Measurements from ENCODE around the gene PNPLA5. TPM values are rescaled to one million over a fixed set of nuclear protein-coding genes. Genes with fewer than 3 reads are reported as not detected.
A peak's percentile ranks its signal among the peaks of the same experiment; 100 is the strongest.

The PNPLA5 gene
- total and polyA plus RNA-seq, 4 donors, result not detected

DNA sequence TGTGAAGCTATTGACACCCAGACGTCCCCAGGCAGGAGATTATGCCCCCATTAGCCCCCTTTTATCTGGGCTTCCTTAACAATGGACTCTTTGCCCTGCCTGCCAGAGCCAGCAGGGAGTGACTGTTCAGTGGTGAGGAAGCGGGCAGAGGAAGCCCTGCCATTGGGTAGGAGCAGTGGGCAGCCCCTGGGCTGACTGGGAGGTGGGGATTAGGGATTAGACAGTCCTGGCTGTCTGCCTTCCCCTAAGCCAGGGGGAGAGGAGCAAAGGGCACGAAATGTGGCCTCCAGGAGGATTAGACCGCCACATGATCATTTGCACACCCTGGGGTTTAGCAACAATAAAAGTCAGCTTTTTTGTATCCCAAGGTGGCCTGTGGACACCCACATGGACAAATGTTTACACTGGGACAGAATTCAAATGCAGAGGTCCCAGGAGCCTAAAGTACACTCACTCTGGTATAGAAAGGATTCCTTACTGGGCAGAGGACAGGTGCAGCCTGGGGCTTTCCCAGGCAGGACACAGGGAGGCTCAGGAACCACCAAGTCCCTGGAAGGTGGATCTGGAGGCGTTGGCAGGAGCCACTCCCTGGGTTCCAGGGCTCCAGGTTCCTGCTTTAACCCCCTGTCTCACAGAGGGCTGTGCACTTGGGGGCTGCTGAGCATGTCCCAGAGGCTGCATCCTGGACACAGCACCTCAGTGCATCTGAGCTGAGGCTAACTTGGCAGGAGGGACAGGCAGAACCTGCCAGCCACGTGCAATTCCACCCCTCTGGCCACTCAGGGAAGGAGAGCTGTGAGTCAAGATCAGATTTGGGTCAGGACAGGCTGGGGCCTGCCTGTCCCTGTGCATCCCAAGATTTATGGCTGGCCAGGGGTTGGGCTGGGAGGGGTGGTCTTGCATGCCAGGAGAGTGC lies 33.9 kb upstream of the PNPLA5 start (continued):
- TF ChIP-seq, protein P1, sequence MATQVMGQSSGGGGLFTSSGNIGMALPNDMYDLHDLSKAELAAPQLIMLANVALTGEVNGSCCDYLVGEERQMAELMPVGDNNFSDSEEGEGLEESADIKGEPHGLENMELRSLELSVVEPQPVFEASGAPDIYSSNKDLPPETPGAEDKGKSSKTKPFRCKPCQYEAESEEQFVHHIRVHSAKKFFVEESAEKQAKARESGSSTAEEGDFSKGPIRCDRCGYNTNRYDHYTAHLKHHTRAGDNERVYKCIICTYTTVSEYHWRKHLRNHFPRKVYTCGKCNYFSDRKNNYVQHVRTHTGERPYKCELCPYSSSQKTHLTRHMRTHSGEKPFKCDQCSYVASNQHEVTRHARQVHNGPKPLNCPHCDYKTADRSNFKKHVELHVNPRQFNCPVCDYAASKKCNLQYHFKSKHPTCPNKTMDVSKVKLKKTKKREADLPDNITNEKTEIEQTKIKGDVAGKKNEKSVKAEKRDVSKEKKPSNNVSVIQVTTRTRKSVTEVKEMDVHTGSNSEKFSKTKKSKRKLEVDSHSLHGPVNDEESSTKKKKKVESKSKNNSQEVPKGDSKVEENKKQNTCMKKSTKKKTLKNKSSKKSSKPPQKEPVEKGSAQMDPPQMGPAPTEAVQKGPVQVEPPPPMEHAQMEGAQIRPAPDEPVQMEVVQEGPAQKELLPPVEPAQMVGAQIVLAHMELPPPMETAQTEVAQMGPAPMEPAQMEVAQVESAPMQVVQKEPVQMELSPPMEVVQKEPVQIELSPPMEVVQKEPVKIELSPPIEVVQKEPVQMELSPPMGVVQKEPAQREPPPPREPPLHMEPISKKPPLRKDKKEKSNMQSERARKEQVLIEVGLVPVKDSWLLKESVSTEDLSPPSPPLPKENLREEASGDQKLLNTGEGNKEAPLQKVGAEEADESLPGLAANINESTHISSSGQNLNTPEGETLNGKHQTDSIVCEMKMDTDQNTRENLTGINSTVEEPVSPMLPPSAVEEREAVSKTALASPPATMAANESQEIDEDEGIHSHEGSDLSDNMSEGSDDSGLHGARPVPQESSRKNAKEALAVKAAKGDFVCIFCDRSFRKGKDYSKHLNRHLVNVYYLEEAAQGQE (IDR thresholded peaks at IDR 0.05), result peak; percentile 91
- TF ChIP-seq, protein P2, sequence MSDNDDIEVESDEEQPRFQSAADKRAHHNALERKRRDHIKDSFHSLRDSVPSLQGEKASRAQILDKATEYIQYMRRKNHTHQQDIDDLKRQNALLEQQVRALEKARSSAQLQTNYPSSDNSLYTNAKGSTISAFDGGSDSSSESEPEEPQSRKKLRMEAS (IDR thresholded peaks at IDR 0.05), result peak; percentile 97
- TF ChIP-seq, protein P3, sequence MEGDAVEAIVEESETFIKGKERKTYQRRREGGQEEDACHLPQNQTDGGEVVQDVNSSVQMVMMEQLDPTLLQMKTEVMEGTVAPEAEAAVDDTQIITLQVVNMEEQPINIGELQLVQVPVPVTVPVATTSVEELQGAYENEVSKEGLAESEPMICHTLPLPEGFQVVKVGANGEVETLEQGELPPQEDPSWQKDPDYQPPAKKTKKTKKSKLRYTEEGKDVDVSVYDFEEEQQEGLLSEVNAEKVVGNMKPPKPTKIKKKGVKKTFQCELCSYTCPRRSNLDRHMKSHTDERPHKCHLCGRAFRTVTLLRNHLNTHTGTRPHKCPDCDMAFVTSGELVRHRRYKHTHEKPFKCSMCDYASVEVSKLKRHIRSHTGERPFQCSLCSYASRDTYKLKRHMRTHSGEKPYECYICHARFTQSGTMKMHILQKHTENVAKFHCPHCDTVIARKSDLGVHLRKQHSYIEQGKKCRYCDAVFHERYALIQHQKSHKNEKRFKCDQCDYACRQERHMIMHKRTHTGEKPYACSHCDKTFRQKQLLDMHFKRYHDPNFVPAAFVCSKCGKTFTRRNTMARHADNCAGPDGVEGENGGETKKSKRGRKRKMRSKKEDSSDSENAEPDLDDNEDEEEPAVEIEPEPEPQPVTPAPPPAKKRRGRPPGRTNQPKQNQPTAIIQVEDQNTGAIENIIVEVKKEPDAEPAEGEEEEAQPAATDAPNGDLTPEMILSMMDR (IDR thresholded peaks at IDR 0.05; ENCODE audit: low read depth, low read length, missing input control), result no peak
- TF ChIP-seq TAF1 (conservative IDR thresholded peaks at IDR 0.05) (peak; percentile 80), FOXA2 (IDR thresholded peaks at IDR 0.05) (peak; percentile 73), YY1 (IDR thresholded peaks at IDR 0.05) (peak; percentile 95), SP1 (IDR thresholded peaks at IDR 0.05) (peak; percentile 92), FOXA1 (IDR thresholded peaks at IDR 0.05) (peak; percentile 92), RXRA (IDR thresholded peaks at IDR 0.05) (peak; percentile 84 to 98)
- TF ChIP-seq, protein P4, sequence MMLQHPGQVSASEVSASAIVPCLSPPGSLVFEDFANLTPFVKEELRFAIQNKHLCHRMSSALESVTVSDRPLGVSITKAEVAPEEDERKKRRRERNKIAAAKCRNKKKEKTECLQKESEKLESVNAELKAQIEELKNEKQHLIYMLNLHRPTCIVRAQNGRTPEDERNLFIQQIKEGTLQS (IDR thresholded peaks at IDR 0.05), result peak; percentile 26

DNA sequence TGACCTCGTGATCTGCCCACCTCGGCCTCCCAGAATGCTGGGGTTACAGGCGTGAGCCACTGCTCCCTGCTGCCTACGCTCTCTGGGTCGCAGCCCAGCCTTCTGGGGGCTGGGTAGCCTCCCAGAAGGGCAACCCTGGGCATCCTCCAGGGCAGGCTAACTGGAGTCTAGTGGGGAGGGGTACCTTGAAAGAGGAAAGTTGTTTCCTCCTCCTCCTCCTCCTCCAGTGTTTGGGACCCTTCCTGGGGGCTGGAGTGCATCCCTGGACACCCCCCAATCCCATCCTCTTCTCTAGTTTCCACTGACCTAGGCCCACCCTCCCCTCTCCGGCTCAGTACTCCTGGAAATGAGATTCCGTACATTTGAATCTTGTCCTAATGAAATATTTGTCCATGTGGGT lies 33.1 kb upstream of the PNPLA5 start:
- DNase-seq (ENCODE audit: low spot score), result no peak
- Histone ChIP-seq H3K9ac (ENCODE audit: low read depth in 1 of 2, low read length in 2 of 2) (peak overlapping the region; percentile 49 to 77), H3K4me3 (ENCODE audit: low read depth in 1 of 3, low read length in 3 of 3) (peak overlapping the region; percentile 46 to 85 (median 77)), H3K27ac (ENCODE audit: low read depth in 1 of 2, low read length in 2 of 2) (peak overlapping the region; percentile 94 to 95), H3K9me3 (ENCODE audit: control insufficient read depth in 4 of 4, low read length in 3 of 4) (no peaks in the 10 kb centered on the region), H3K27me3 (ENCODE audit: control insufficient read depth in 4 of 4, insufficient read depth in 4 of 4, low read length in 3 of 4) (no peaks in the 10 kb centered on the region), H3K4me1 (ENCODE audit: control insufficient read depth in 4 of 4, insufficient read depth in 4 of 4, low read length in 3 of 4) (peaks cover 11 to 48% (median 42%) of the 10 kb centered on the region in 4 donors), H3K36me3 (ENCODE audit: control insufficient read depth in 4 of 4, insufficient read depth in 3 of 4, low read depth in 1 of 4, low read length in 3 of 4) (peaks cover 0 to 5% (median 4%) of the 10 kb centered on the region in 4 donors)
- WGBS, result 31% methylated on average over 7 of the region's 7 CpGs
- TF ChIP-seq JUND (IDR thresholded peaks at IDR 0.05), result no peak
- no peak for TF ChIP-seq TAF1 (conservative IDR thresholded peaks at IDR 0.05)
- TF ChIP-seq, protein P5, sequence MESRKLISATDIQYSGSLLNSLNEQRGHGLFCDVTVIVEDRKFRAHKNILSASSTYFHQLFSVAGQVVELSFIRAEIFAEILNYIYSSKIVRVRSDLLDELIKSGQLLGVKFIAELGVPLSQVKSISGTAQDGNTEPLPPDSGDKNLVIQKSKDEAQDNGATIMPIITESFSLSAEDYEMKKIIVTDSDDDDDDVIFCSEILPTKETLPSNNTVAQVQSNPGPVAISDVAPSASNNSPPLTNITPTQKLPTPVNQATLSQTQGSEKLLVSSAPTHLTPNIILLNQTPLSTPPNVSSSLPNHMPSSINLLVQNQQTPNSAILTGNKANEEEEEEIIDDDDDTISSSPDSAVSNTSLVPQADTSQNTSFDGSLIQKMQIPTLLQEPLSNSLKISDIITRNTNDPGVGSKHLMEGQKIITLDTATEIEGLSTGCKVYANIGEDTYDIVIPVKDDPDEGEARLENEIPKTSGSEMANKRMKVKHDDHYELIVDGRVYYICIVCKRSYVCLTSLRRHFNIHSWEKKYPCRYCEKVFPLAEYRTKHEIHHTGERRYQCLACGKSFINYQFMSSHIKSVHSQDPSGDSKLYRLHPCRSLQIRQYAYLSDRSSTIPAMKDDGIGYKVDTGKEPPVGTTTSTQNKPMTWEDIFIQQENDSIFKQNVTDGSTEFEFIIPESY (IDR thresholded peaks at IDR 0.05), result no peak
- no peak for TF ChIP-seq HNF4A (conservative IDR thresholded peaks at IDR 0.05)
- TF ChIP-seq, protein P1 (IDR thresholded peaks at IDR 0.05), result no peak
- TF ChIP-seq, protein P3 (IDR thresholded peaks at IDR 0.05; ENCODE audit: low read depth, low read length, missing input control), result no peak
- TF ChIP-seq HNF4G (IDR thresholded peaks at IDR 0.05), result no peak
- TF ChIP-seq EGR1 (IDR thresholded peaks at IDR 0.05; ENCODE audit: low read depth in 2 of 2), result no peak
- TF ChIP-seq YY1 (IDR thresholded peaks at IDR 0.05), result no peak
- TF ChIP-seq GABPA (IDR thresholded peaks at IDR 0.05 in 1 of 2, conservative IDR thresholded peaks at IDR 0.05 in 1 of 2), result no peak
- no peak for TF ChIP-seq FOXA1 (IDR thresholded peaks at IDR 0.05)
- TF ChIP-seq SP1 (IDR thresholded peaks at IDR 0.05), result no peak
- no peak for TF ChIP-seq FOXA2 (IDR thresholded peaks at IDR 0.05)
- TF ChIP-seq RXRA (IDR thresholded peaks at IDR 0.05), result no peak
- TF ChIP-seq, protein P2 (IDR thresholded peaks at IDR 0.05), result no peak
- TF ChIP-seq, protein P4 (IDR thresholded peaks at IDR 0.05), result no peak

Data from liver (tissue), 9 donors.